ENCODE results near the gene ARHGAP29. TPM values are rescaled to one million over a fixed set of nuclear protein-coding genes. Genes with fewer than 3 reads are reported as not detected.
A peak's percentile ranks its signal among the peaks of the same experiment; 100 is the strongest.

ARHGAP29 gene
- polyA plus RNA-seq, 1 donor (not counting 4 experiments of a cell fraction or from before 2014, with no cell fraction given): 79.7 TPM

DNA sequence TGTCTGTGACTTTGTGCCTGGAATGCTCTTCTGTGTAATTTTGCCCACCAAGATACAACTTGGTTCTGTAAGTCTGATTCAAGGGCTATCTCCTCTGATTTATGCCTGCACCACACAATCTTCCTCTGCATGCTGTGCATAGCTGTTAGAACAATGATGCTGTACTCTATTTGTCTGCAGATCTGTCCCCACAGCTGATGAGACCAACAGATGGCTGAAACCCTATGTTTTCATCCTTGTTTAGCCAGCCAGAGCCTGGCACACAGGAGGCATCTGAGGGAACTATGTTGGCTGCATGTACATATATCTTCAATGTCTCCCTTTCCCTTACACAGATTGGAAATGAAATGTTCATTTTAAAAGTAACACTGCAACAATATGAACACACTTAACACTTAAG lies 58.5 kb downstream of the ARHGAP29 start:
- H3K4me1 ChIP-seq (ENCODE audit: control insufficient read depth, extremely low read depth, insufficient read depth, low read length): no peaks in the 10 kb centered on the region
- H3K4me2 ChIP-seq (ENCODE audit: control insufficient read depth, extremely low read depth, insufficient read depth, low read depth, low read length): no peak overlapping the region
- no peaks in the 10 kb centered on the region for H3K27me3 ChIP-seq (ENCODE audit: control insufficient read depth, extremely low read depth, insufficient read depth, low read length)
- no peak overlapping the region for H3K4me3 ChIP-seq (ENCODE audit: control insufficient read depth in 2 of 3, extremely low read depth in 1 of 3, insufficient read depth in 2 of 3, low read depth in 1 of 3, low read length in 3 of 3)
- peaks cover 40 to 55% of the 10 kb centered on the region in 2 experiments for H3K36me3 ChIP-seq (ENCODE audit: control insufficient read depth in 2 of 2, extremely low read depth in 1 of 2, insufficient read depth in 2 of 2, low read length in 2 of 2)
- H3K9me1 ChIP-seq (ENCODE audit: control insufficient read depth, extremely low read depth, insufficient read depth, low read length): no peaks in the 10 kb centered on the region
- H3K79me2 ChIP-seq (ENCODE audit: control insufficient read depth, insufficient read depth, low read length): peaks cover 13% of the 10 kb centered on the region
- dilution Hi-C loops (cut with MboI; ENCODE audit: extremely low pct_ligation_motif_present, low sequenced_read_pairs): no loop called here
- H4K20me1 ChIP-seq (ENCODE audit: control insufficient read depth, extremely low read depth, insufficient read depth, low read length): peaks cover 4% of the 10 kb centered on the region
- H3K9ac ChIP-seq (ENCODE audit: control insufficient read depth, extremely low read depth, insufficient read depth, low read length): no peak overlapping the region
- DNase-seq (ENCODE audit: low read depth, low spot score) (no peak), FAIRE-seq (peak; percentile 9)
- TF ChIP-seq CTCF (optimal IDR thresholded peaks at IDR 0.05 in 1 of 3, IDR thresholded peaks at IDR 0.05 in 1 of 3, conservative IDR thresholded peaks at IDR 0.05 in 1 of 3; ENCODE audit: extremely low read depth in 1 of 3, insufficient read depth in 2 of 3, low read length in 3 of 3): no peak
- TF ChIP-seq EZH2 (IDR thresholded peaks at IDR 0.05; ENCODE audit: low read length): no peak
- H3K27ac ChIP-seq (ENCODE audit: control insufficient read depth, insufficient read depth, low read length): no peak overlapping the region
- H2AFZ ChIP-seq (ENCODE audit: control insufficient read depth, low read length): no peak overlapping the region
- no peaks in the 10 kb centered on the region for H3K9me3 ChIP-seq (ENCODE audit: control insufficient read depth, low read depth, low read length)

GRCh38 chr1:94169126-94169525 lies 68.3 kb downstream of the ARHGAP29 start:
- Histone ChIP-seq H3K79me2 (ENCODE audit: control insufficient read depth, insufficient read depth, low read length) (peaks cover 4% of the 10 kb centered on the region), H3K36me3 (ENCODE audit: control insufficient read depth in 2 of 2, extremely low read depth in 1 of 2, insufficient read depth in 2 of 2, low read length in 2 of 2) (peaks cover 8 to 14% of the 10 kb centered on the region in 2 experiments), H3K4me1 (ENCODE audit: control insufficient read depth, extremely low read depth, insufficient read depth, low read length) (no peaks in the 10 kb centered on the region), H3K27ac (ENCODE audit: control insufficient read depth, insufficient read depth, low read length) (no peak overlapping the region), H2AFZ (ENCODE audit: control insufficient read depth, low read length) (no peak overlapping the region), H4K20me1 (ENCODE audit: control insufficient read depth, extremely low read depth, insufficient read depth, low read length) (no peaks in the 10 kb centered on the region), H3K4me2 (ENCODE audit: control insufficient read depth, extremely low read depth, insufficient read depth, low read depth, low read length) (no peak overlapping the region), H3K9ac (ENCODE audit: control insufficient read depth, extremely low read depth, insufficient read depth, low read length) (no peak overlapping the region), H3K4me3 (ENCODE audit: control insufficient read depth in 2 of 3, extremely low read depth in 1 of 3, insufficient read depth in 2 of 3, low read depth in 1 of 3, low read length in 3 of 3) (no peak overlapping the region), H3K9me3 (ENCODE audit: control insufficient read depth, low read depth, low read length) (no peaks in the 10 kb centered on the region), H3K27me3 (ENCODE audit: control insufficient read depth, extremely low read depth, insufficient read depth, low read length) (no peaks in the 10 kb centered on the region), H3K9me1 (ENCODE audit: control insufficient read depth, extremely low read depth, insufficient read depth, low read length) (no peaks in the 10 kb centered on the region)
- dilution Hi-C loops (cut with MboI; ENCODE audit: extremely low pct_ligation_motif_present, low sequenced_read_pairs): no loop called here
- FAIRE-seq (no peak), DNase-seq (ENCODE audit: low read depth, low spot score) (no peak)
- TF ChIP-seq CTCF (optimal IDR thresholded peaks at IDR 0.05 in 1 of 3, IDR thresholded peaks at IDR 0.05 in 1 of 3, conservative IDR thresholded peaks at IDR 0.05 in 1 of 3; ENCODE audit: extremely low read depth in 1 of 3, insufficient read depth in 2 of 3, low read length in 3 of 3) (no peak), EZH2 (IDR thresholded peaks at IDR 0.05; ENCODE audit: low read length) (no peak)

Measured in keratinocyte (primary cell).